Measurements from ENCODE around the gene ELFN1.

ELFN1 gene

GRCh38 chr7:1745576-1746490 lies 75.8 kb downstream of the ELFN1 start:
- Histone ChIP-seq H3K27me3 (ENCODE audit: insufficient read depth, low read length) (no peaks in the 10 kb centered on the region), H3K4me1 (ENCODE audit: insufficient read depth, low read length) (no peaks in the 10 kb centered on the region), H3K9me3 (ENCODE audit: insufficient read depth, low read depth, low read length) (no peaks in the 10 kb centered on the region), H3K9ac (ENCODE audit: low read depth, low read length) (no peak overlapping the region), H3K4me3 (ENCODE audit: low read length) (no peak overlapping the region), H3K27ac (ENCODE audit: low read length) (no peak overlapping the region), H3K36me3 (ENCODE audit: insufficient read depth, low read depth, low read length) (no peaks in the 10 kb centered on the region)

- H3K4me3 ChIP-seq (ENCODE audit: low read length) = no peak overlapping the region
- no peaks in the 10 kb centered on the region for H3K27me3 ChIP-seq (ENCODE audit: insufficient read depth, low read length)
- H3K27ac ChIP-seq (ENCODE audit: low read length) = no peak overlapping the region
- H3K9ac ChIP-seq (ENCODE audit: low read depth, low read length) = no peak overlapping the region
- no peaks in the 10 kb centered on the region for H3K9me3 ChIP-seq (ENCODE audit: insufficient read depth, low read depth, low read length)
- no peaks in the 10 kb centered on the region for H3K36me3 ChIP-seq (ENCODE audit: insufficient read depth, low read depth, low read length)
- H3K4me1 ChIP-seq (ENCODE audit: insufficient read depth, low read length) = no peaks in the 10 kb centered on the region
Measured at GRCh38 chr7:1746491-1746975, 76.5 kb downstream of the ELFN1 start.

DNA sequence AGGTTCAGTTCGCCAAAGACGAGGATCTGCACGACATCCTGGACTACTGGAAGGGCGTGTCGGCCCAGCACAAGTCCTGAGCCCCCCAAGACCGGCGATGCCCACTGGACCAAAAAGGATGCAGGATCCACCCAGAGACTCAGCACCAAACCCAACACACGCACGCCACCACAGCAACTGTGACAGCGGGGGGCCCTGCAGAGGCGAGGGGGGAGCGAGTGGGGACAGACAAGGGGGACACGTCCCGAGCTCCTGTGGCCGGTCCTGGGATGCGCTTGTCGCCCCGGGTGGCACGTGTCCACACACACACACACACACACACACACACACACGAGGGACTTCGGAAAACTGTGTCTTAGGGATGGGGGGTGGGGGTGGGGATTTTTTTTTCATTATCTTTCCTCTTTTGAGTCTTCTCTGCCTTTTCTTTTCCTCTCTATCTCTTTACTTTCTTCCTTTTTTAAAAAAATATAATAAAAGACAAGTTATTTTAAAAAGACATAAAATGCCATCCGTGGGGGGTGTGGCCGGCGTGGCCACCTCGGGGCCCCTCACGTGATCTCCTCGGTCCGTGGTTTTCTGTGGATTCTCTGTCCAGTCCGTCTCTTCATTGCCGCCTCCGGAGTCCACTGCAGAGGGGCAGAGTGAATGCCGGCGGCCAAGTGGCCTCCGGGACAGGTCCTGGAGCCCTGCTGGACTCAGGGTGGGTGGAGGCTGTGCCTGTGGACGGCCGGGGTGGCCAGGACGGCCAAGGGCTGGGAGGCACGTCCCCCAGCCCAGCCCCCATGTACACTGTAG lies 77.1 kb downstream of the ELFN1 start:
- Histone ChIP-seq H3K27me3 (ENCODE audit: insufficient read depth, low read length) (no peaks in the 10 kb centered on the region), H3K36me3 (ENCODE audit: insufficient read depth, low read depth, low read length) (no peaks in the 10 kb centered on the region), H3K4me1 (ENCODE audit: insufficient read depth, low read length) (no peaks in the 10 kb centered on the region), H3K9me3 (ENCODE audit: insufficient read depth, low read depth, low read length) (no peaks in the 10 kb centered on the region), H3K27ac (ENCODE audit: low read length) (no peak overlapping the region), H3K4me3 (ENCODE audit: low read length) (no peak overlapping the region), H3K9ac (ENCODE audit: low read depth, low read length) (no peak overlapping the region)

DNA sequence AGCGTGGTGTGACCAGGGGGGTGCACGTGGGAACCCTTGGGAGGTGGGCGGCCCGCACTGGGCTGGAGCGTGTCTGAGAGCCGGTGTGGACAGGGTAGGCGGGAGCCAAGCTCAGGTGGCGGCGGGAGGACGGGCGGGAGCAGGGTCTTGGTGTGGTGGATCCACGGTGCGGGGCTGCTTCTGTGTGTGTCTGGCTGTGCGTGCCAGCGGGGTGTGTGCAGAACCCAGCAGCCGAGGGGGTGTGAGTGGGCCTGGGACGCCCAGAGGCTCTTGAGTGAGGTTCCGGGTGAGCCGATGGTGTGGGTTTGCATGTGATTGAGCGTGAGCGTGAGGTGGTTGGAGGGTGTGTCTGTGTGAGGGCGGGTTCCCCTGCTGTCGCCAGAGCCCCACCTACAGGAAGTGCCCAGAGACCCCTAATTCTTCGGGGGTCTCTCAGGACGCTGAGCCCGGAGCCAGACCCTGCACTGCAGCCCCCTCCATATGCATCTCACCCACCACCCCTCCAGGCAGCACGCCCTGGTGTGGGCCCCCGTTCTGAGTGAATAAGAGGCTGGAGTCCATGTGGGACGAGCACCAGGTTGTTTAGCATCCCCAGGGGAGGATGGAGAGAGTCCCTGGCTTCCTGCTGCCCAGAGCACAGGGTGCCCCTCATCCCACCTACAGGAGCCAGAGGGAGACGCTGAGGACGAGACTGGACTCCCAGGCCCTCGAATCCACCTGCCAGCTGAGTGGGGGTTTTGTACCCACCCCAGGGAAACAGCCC lies 78.2 kb downstream of the ELFN1 start:
- Histone ChIP-seq H3K9me3 (ENCODE audit: insufficient read depth, low read depth, low read length) (no peaks in the 10 kb centered on the region), H3K9ac (ENCODE audit: low read depth, low read length) (no peak overlapping the region), H3K27me3 (ENCODE audit: insufficient read depth, low read length) (no peaks in the 10 kb centered on the region), H3K4me1 (ENCODE audit: insufficient read depth, low read length) (no peaks in the 10 kb centered on the region), H3K4me3 (ENCODE audit: low read length) (no peak overlapping the region), H3K36me3 (ENCODE audit: insufficient read depth, low read depth, low read length) (no peaks in the 10 kb centered on the region), H3K27ac (ENCODE audit: low read length) (no peak overlapping the region)

DNA sequence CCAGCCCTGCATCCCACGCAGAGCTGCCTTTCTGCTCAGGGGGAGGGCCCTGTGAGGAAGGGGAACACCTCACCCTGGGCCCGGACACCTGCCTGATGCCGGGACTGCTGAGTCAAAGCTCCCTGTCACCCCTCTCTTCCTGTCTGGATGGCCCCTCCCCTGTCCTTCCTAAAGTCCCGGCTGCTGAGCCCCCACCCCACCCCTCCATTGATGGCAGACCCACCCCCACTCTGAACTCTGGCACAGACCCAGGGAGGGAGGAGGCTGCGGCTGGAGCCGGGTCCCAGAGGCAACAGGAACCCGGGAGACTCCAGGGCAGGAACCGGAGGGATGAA lies 78.7 kb downstream of the ELFN1 start:
- no peak overlapping the region for H3K4me3 ChIP-seq (ENCODE audit: low read length)
- 0 out of 2 replicates have a peak, but pooled peaks cover under 1% of the 10 kb centered on the region for H3K27me3 ChIP-seq (ENCODE audit: insufficient read depth, low read length)
- no peaks in the 10 kb centered on the region for H3K4me1 ChIP-seq (ENCODE audit: insufficient read depth, low read length)
- no peaks in the 10 kb centered on the region for H3K36me3 ChIP-seq (ENCODE audit: insufficient read depth, low read depth, low read length)
- no peak overlapping the region for H3K27ac ChIP-seq (ENCODE audit: low read length)
- no peak overlapping the region for H3K9ac ChIP-seq (ENCODE audit: low read depth, low read length)
- H3K9me3 ChIP-seq (ENCODE audit: insufficient read depth, low read depth, low read length) = no peaks in the 10 kb centered on the region

GRCh38 chr7:1749351-1749863 lies 79.3 kb downstream of the ELFN1 start:
- H3K27me3 ChIP-seq (ENCODE audit: insufficient read depth, low read length) = peaks cover 6% of the 10 kb centered on the region
- H3K36me3 ChIP-seq (ENCODE audit: insufficient read depth, low read depth, low read length) = no peaks in the 10 kb centered on the region
- H3K9me3 ChIP-seq (ENCODE audit: insufficient read depth, low read depth, low read length) = no peaks in the 10 kb centered on the region
- H3K4me3 ChIP-seq (ENCODE audit: low read length) = no peak overlapping the region
- H3K4me1 ChIP-seq (ENCODE audit: insufficient read depth, low read length) = no peaks in the 10 kb centered on the region
- H3K9ac ChIP-seq (ENCODE audit: low read depth, low read length) = no peak overlapping the region
- no peak overlapping the region for H3K27ac ChIP-seq (ENCODE audit: low read length)

GRCh38 chr7:1749864-1750466 lies 79.9 kb downstream of the ELFN1 start:
- Histone ChIP-seq H3K9me3 (ENCODE audit: insufficient read depth, low read depth, low read length) (no peaks in the 10 kb centered on the region), H3K4me1 (ENCODE audit: insufficient read depth, low read length) (no peaks in the 10 kb centered on the region), H3K27ac (ENCODE audit: low read length) (no peak overlapping the region), H3K9ac (ENCODE audit: low read depth, low read length) (no peak overlapping the region), H3K36me3 (ENCODE audit: insufficient read depth, low read depth, low read length) (no peaks in the 10 kb centered on the region), H3K27me3 (ENCODE audit: insufficient read depth, low read length) (peaks cover 12% of the 10 kb centered on the region), H3K4me3 (ENCODE audit: low read length) (no peak overlapping the region)

DNA sequence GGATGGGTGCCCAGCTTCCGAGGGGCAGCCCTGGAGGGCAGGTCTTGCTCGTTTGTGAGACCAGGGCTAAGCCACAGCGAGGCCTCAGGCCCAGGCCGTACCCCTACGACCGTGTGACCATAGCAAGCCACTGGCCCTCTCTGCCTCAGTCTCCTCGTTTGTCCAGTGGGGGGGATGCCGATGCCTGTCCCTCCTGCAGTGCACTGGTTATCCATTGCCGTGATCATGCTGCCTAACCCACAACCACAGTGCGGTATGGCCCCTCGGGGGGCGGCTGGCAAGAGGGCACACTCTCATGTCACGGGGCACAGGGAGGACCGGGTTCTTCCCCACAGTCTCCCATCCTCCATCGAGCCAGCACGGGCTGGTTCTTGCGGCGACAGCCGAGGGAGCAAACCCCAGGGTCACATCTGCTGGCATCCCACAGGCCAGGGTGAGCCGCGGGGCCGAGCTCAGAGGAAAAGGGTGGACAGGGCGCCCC lies 80.5 kb downstream of the ELFN1 start:
- H3K36me3 ChIP-seq (ENCODE audit: insufficient read depth, low read depth, low read length) = no peaks in the 10 kb centered on the region
- H3K27me3 ChIP-seq (ENCODE audit: insufficient read depth, low read length) = peaks cover 18% of the 10 kb centered on the region
- no peaks in the 10 kb centered on the region for H3K9me3 ChIP-seq (ENCODE audit: insufficient read depth, low read depth, low read length)
- no peak overlapping the region for H3K4me3 ChIP-seq (ENCODE audit: low read length)
- no peak overlapping the region for H3K9ac ChIP-seq (ENCODE audit: low read depth, low read length)
- peaks cover under 1% of the 10 kb centered on the region; the same call in 1 of the 2 replicates for H3K4me1 ChIP-seq (ENCODE audit: insufficient read depth, low read length)
- no peak overlapping the region for H3K27ac ChIP-seq (ENCODE audit: low read length)

GRCh38 chr7:1752111-1752510 lies 82.0 kb downstream of the ELFN1 start:
- peaks cover 25% of the 10 kb centered on the region for H3K27me3 ChIP-seq (ENCODE audit: insufficient read depth, low read length)
- H3K4me1 ChIP-seq (ENCODE audit: insufficient read depth, low read length) = peaks cover 6% of the 10 kb centered on the region; the same call in 1 of the 2 replicates
- H3K9me3 ChIP-seq (ENCODE audit: insufficient read depth, low read depth, low read length) = no peaks in the 10 kb centered on the region
- H3K9ac ChIP-seq (ENCODE audit: low read depth, low read length) = no peak overlapping the region
- no peak overlapping the region for H3K4me3 ChIP-seq (ENCODE audit: low read length)
- no peak overlapping the region for H3K27ac ChIP-seq (ENCODE audit: low read length)
- H3K36me3 ChIP-seq (ENCODE audit: insufficient read depth, low read depth, low read length) = no peaks in the 10 kb centered on the region

DNA sequence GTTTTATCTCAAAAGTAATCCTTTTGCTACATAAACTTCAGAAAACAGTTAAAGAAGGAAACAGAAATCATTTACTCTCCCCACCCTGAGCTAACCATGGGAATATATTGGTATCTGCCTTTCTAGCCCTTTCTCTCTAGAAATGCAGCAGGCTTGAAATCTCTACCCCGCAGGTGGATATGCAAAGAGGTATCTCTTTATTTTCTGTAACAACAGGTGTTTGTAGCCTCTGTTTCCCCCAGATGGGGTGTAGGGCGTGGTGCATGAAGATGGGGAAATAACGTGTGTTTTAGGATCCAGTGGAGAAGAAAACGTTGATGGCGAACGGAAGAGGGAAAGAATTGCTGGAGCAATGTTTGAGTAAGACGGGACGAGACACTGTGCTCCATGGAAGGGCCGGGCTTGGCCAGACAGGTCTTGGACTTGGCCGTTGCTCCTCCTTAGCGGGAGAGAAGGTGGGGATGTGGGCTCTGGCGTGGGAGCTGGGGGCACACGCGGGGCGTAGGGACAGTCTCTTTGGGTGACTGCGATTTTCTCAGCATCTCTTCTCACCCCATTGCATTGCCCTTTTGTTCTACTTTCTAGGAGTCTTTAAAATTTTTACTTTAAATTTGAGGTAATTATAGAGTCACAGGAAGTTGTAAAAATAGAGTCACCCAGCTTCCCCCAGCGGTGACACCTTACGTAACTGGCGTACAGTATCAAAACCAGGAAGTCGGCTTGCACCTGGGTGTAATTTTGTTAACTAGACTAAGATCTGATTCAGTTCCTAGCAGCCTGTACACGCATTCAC lies 82.9 kb downstream of the ELFN1 start:
- Histone ChIP-seq H3K4me3 (ENCODE audit: low read length) (no peak overlapping the region), H3K27ac (ENCODE audit: low read length) (no peak overlapping the region), H3K9me3 (ENCODE audit: insufficient read depth, low read depth, low read length) (no peaks in the 10 kb centered on the region), H3K4me1 (ENCODE audit: insufficient read depth, low read length) (peaks cover 6% of the 10 kb centered on the region; the same call in 1 of the 2 replicates), H3K36me3 (ENCODE audit: insufficient read depth, low read depth, low read length) (no peaks in the 10 kb centered on the region), H3K27me3 (ENCODE audit: insufficient read depth, low read length) (peaks cover 34% of the 10 kb centered on the region), H3K9ac (ENCODE audit: low read depth, low read length) (no peak overlapping the region)

All from iPS-20b (cell line).